HK-2 (cell line): ENCODE data around the gene XRCC4.

Experiments used
- DNase-seq: peaks from one replicate; pipeline ENCODE4 v3.0.0-alpha.2; 2018; ENCODE audit not compliant: unreplicated experiment

XRCC4 gene

GRCh38 chr5:83071286-83072051 is 5.9 kb upstream of the XRCC4 start:
- DNase-seq, result no peak

- DNase-seq, result no peak
Observed at GRCh38 chr5:83072966-83073365, 4.4 kb upstream of the XRCC4 start.

GRCh38 chr5:83077662-83078261 is 415 bp downstream of the XRCC4 start:
- DNase-seq, result no peak

GRCh38 chr5:83082750-83083149 is 5.4 kb downstream of the XRCC4 start:
- DNase-seq, result no peak

GRCh38 chr5:83084336-83084735 is 7.0 kb downstream of the XRCC4 start:
- no peak for DNase-seq

GRCh38 chr5:83085106-83085505 is 7.8 kb downstream of the XRCC4 start:
- DNase-seq, result no peak

- no peak for DNase-seq
Observed at GRCh38 chr5:83090169-83090568, 12.8 kb downstream of the XRCC4 start.

- DNase-seq, result no peak
Observed at GRCh38 chr5:83092619-83093018, 15.3 kb downstream of the XRCC4 start.

- DNase-seq, result no peak
Observed at GRCh38 chr5:83093692-83094091, 16.3 kb downstream of the XRCC4 start.

- no peak for DNase-seq
Observed at GRCh38 chr5:83095163-83095956, 18.0 kb downstream of the XRCC4 start.

GRCh38 chr5:83095957-83096539 is 18.7 kb downstream of the XRCC4 start:
- peak; percentile 47 for DNase-seq

- DNase-seq, result no peak
Observed at GRCh38 chr5:83096660-83097339, 19.5 kb downstream of the XRCC4 start.

- DNase-seq, result no peak
Observed at GRCh38 chr5:83097689-83098231, 20.4 kb downstream of the XRCC4 start.

GRCh38 chr5:83099001-83099400 is 21.7 kb downstream of the XRCC4 start:
- no peak for DNase-seq

- no peak for DNase-seq
Observed at GRCh38 chr5:83099445-83099844, 22.1 kb downstream of the XRCC4 start.

GRCh38 chr5:83101514-83101913 is 24.2 kb downstream of the XRCC4 start:
- no peak for DNase-seq

GRCh38 chr5:83102364-83102980 is 25.1 kb downstream of the XRCC4 start:
- no peak for DNase-seq

- no peak for DNase-seq
Observed at GRCh38 chr5:83104021-83104420, 26.7 kb downstream of the XRCC4 start.

GRCh38 chr5:83107692-83108420 is 30.5 kb downstream of the XRCC4 start:
- DNase-seq, result no peak

GRCh38 chr5:83109380-83109779 is 32.0 kb downstream of the XRCC4 start:
- DNase-seq, result no peak
